GM13977 (cell line): ENCODE results near the gene C10orf67.

Experiments used
- DNase-seq: peaks from one replicate; pipeline ENCODE4 v3.0.0; 2012; ENCODE audit warnings: low spot score
- in situ Hi-C: fragments of 300-500 bp; cut with MboI; formaldehyde crosslinking; loops from one replicate; pipeline ENCODE4 v1.12.0; 2022; ENCODE audit warnings: low sequenced_read_pairs, low pct_unique_long_range_greater_than_20kb, mixed read lengths, inconsistent platforms; ENCODE audit not compliant: unreplicated experiment
- TF ChIP-seq, protein P1 (sequence below): IDR thresholded peaks from 2 replicates; pipeline ENCODE4 v1.5.1; 2012; ENCODE audit warnings: mild to moderate bottlenecking, control low read depth; ENCODE audit not compliant: insufficient read depth; ENCODE audit errors: extremely low read depth, missing control alignments

C10orf67 gene

GRCh38 chr10:23362879-23363792 lies 18.5 kb upstream of the C10orf67 start:
- TF ChIP-seq, protein P1, sequence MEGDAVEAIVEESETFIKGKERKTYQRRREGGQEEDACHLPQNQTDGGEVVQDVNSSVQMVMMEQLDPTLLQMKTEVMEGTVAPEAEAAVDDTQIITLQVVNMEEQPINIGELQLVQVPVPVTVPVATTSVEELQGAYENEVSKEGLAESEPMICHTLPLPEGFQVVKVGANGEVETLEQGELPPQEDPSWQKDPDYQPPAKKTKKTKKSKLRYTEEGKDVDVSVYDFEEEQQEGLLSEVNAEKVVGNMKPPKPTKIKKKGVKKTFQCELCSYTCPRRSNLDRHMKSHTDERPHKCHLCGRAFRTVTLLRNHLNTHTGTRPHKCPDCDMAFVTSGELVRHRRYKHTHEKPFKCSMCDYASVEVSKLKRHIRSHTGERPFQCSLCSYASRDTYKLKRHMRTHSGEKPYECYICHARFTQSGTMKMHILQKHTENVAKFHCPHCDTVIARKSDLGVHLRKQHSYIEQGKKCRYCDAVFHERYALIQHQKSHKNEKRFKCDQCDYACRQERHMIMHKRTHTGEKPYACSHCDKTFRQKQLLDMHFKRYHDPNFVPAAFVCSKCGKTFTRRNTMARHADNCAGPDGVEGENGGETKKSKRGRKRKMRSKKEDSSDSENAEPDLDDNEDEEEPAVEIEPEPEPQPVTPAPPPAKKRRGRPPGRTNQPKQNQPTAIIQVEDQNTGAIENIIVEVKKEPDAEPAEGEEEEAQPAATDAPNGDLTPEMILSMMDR, result no peak
- in situ Hi-C loops, result no loop called here
- peak; percentile 34 for DNase-seq

DNA sequence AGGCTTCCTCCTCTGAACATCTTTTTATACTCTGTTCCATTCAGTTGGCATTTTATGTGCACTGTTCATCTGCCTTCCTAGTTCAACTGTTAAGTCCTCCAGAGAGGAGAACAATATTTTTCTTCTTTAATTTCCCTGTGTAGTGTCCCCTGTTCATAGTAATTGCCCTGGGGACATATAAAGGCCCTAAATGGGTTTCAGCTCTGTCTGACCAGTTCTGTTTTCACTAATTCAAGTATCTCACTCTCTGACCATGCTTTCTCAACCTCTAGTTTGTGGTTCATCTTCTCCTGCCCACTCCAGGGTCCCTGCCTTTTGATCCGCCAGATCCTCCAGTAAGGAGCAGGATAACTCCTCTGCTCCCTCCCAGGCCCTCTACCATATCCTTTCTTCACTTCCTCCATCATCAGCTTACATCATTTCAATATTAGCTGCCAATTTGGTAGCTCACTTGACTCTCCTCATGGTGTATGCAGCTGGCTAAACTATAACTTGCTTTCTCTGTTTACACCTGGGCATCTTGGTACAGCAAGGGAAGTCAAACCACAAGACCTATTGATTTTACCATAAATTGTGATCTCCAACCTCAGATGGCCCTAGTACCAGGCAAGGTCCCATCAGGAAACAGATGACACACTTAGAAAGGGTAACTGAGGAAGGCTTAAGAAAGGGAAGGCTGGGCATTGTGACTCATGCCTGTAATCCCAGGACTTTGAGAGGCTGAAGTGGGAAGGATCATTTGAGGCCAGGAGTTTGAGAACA lies 17.7 kb upstream of the C10orf67 start:
- in situ Hi-C loops, result no loop called here
- DNase-seq, result no peak
- TF ChIP-seq, protein P1, result no peak

GRCh38 chr10:23361665-23362064 lies 17.1 kb upstream of the C10orf67 start:
- in situ Hi-C loops, result no loop called here
- DNase-seq, result no peak

DNA sequence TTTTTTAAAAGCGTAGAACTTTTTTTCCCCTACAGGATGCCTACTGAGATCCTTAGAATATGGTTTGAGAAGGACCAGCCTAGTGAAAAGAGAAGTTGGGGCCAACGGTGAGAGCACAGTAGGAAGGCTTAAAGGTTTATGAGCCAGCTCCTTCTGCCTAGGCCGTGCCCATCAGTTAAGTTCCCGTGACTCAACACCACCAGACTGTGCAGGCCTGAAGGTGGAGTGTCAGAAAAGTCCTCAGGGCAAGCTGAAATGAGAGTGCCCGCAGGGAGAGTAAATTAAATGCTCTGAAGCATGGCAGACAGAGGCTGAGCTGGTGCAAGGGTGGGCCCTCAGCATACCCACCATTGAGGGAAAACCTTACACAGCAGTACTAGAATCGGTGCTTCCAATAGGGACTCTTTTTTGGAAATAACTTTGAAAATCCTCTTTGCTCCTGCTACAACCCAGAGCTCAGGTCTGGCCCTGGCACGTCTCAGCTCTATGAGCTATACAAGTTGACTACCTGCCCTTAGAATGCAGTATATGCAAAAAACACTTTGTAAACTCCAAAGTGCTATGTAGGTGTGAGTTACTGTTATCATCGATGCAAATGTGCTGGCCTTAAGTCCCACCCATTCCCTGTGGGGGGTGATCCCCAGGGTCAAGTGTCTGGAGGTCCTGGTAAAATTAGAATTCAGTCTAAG lies 15.2 kb upstream of the C10orf67 start:
- in situ Hi-C loops, result no loop called here
- DNase-seq, result no peak

More at GRCh38 chr10:23361665-23362064, 17.1 kb upstream of the C10orf67 start:
- TF ChIP-seq, protein P1, result no peak

DNA sequence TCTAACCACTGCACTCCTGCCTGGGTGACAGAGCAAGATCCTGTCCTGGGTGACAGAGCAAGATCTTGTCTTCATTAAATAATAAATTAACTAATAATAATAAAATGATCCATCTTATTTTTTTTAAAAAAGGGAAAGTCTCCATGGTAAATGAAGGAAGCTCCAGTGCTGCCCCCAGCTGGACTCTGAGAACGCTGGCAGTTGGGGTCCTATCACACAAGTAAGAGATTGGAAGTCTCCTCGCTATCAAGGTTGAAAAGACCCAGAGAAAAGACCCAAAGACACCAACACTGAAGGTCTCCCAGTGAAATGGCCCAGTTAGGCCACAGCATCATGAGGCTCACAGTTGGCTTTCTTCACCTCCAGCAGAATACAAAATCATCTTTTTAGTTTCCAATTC lies 13.8 kb upstream of the C10orf67 start:
- in situ Hi-C loops, result no loop called here

More for the DNA sequence above, 15.2 kb upstream of the C10orf67 start:
- TF ChIP-seq, protein P1, result no peak

More for the DNA sequence above, 13.8 kb upstream of the C10orf67 start:
- TF ChIP-seq, protein P1, result no peak
- DNase-seq, result no peak
